HepG2 (cell line): Measurements from ENCODE around the gene RPS6KA2.

Experiments
- ASH2L ChIP-seq: fragments of 300-600, 200-600 bp; sonication (generic); IDR thresholded peaks from 2 replicates; pipeline ENCODE4 v1.7.0; 2017; ENCODE audit warnings: low read depth, mild to moderate bottlenecking, moderate library complexity, mixed read lengths, low read length; ENCODE audit not compliant: insufficient read length
- CTCF ChIP-seq: sonication (generic); formaldehyde crosslinking; IDR thresholded peaks from 2 replicates; pipeline ENCODE4 v1.5.0; 2020; ENCODE audit warnings: mild to moderate bottlenecking, missing genetic modification reagents, moderate library complexity
- EP300 ChIP-seq, 3 experiments: sonication (generic) in 1 of 3; formaldehyde crosslinking in 1 of 3; IDR thresholded peaks; 2 replicates each; pipeline versions ENCODE4 v1.5.1 to v1.6.1; 2011 to 2020; ENCODE audit warnings: low read depth in 2 of 3, low read length in 2 of 3, borderline replicate concordance in 1 of 3, improper control_type of control experiment in 1 of 3, mild to moderate bottlenecking in 1 of 3, missing genetic modification reagents in 1 of 3, moderate library complexity in 1 of 3
- EZH2 ChIP-seq: conservative IDR thresholded peaks from 2 replicates; pipeline ENCODE4 v1.6.1; 2012; ENCODE audit warnings: mild to moderate bottlenecking, low read depth, low read length, moderate library complexity
- GABPA ChIP-seq, 2 experiments: IDR thresholded peaks; 2 replicates each; pipeline ENCODE4 v1.6.1; 2011 to 2016; ENCODE audit warnings: low read depth in 2 of 2, low read length in 1 of 2, missing biosample characterization in 1 of 2, missing genetic modification characterization in 1 of 2
- MYNN ChIP-seq: sonication (generic); formaldehyde crosslinking; IDR thresholded peaks from 2 replicates; pipeline ENCODE4 v1.4.0; 2020; ENCODE audit warnings: mild to moderate bottlenecking, low read depth, missing genetic modification reagents
- NFE2L2 ChIP-seq: fragments of 150-350 bp; IDR thresholded peaks from 2 replicates; pipeline ENCODE4 v1.6.1; 2014; ENCODE audit warnings: low read length
- POLR2A ChIP-seq, 2 experiments: IDR thresholded peaks; 2 replicates each; pipeline ENCODE4 v1.6.1; 2011; ENCODE audit warnings: low read depth in 2 of 2, low read length in 2 of 2, mild to moderate bottlenecking in 1 of 2, moderate library complexity in 1 of 2; ENCODE audit not compliant: insufficient read depth in 1 of 2
- U2AF1 ChIP-seq: fragments of 200-400 bp; formaldehyde crosslinking; optimal IDR thresholded peaks from 2 replicates; pipeline ENCODE3; 2017; ENCODE audit warnings: mild to moderate bottlenecking, low read depth, low read length
- ZBTB40 ChIP-seq, 2 experiments: fragments of 450-650 bp in 1 of 2; sonication (generic) in 1 of 2; formaldehyde crosslinking in 1 of 2; IDR thresholded peaks; 2 replicates each; pipeline versions ENCODE4 v1.6.1 to v1.8.0; 2016 to 2022; ENCODE audit warnings: antibody characterized with exemption in 1 of 2, mild to moderate bottlenecking in 1 of 2, missing genetic modification reagents in 1 of 2
- ZFP90 ChIP-seq: sonication (generic); formaldehyde crosslinking; IDR thresholded peaks from 2 replicates; pipeline ENCODE4 v1.8.0; 2022; ENCODE audit warnings: missing genetic modification reagents, mild to moderate bottlenecking, inconsistent platforms, borderline replicate concordance
- ZNF766 ChIP-seq: sonication (generic); formaldehyde crosslinking; IDR thresholded peaks from 2 replicates; pipeline ENCODE4 v1.5.0; 2020; ENCODE audit warnings: missing genetic modification reagents, borderline replicate concordance

GRCh38 chr6:166656230-166657151, 29.4 kb upstream of the RPS6KA2 start:
- no peak for TF ChIP-seq ASH2L
- no peak for TF ChIP-seq CTCF (CRISPR knock-in tag)
- TF ChIP-seq ZBTB40 (IDR thresholded peaks at IDR 0.05): no peak
- TF ChIP-seq ZBTB40 (CRISPR knock-in tag; IDR thresholded peaks at IDR 0.05): no peak
- TF ChIP-seq MYNN (CRISPR knock-in tag): no peak
- no peak for TF ChIP-seq GABPA (IDR thresholded peaks at IDR 0.05; ENCODE audit: low read depth, low read length)
- peak; percentile 44; the same call in 1 of the 2 replicates for TF ChIP-seq GABPA (CRISPR knock-in tag; IDR thresholded peaks at IDR 0.05; ENCODE audit: low read depth)
- TF ChIP-seq POLR2A (IDR thresholded peaks at IDR 0.05; ENCODE audit: insufficient read depth in 1 of 2, low read depth in 2 of 2, low read length in 2 of 2): no peak
- TF ChIP-seq EP300 (IDR thresholded peaks at IDR 0.05; ENCODE audit: low read depth in 2 of 2, low read length in 2 of 2): no peak; a peak in 1 of 4 replicates
- TF ChIP-seq EP300 (CRISPR knock-in tag; IDR thresholded peaks at IDR 0.05; ENCODE audit: borderline replicate concordance): no peak
- no peak; the same call in 1 of the 2 replicates for TF ChIP-seq ZFP90 (CRISPR knock-in tag)
- no peak for TF ChIP-seq ZNF766 (CRISPR knock-in tag)
- TF ChIP-seq EZH2: no peak
- no peak for TF ChIP-seq U2AF1
- TF ChIP-seq NFE2L2: no peak
